Measurements from ENCODE around the gene SNAP25.

SNAP25 gene

DNA sequence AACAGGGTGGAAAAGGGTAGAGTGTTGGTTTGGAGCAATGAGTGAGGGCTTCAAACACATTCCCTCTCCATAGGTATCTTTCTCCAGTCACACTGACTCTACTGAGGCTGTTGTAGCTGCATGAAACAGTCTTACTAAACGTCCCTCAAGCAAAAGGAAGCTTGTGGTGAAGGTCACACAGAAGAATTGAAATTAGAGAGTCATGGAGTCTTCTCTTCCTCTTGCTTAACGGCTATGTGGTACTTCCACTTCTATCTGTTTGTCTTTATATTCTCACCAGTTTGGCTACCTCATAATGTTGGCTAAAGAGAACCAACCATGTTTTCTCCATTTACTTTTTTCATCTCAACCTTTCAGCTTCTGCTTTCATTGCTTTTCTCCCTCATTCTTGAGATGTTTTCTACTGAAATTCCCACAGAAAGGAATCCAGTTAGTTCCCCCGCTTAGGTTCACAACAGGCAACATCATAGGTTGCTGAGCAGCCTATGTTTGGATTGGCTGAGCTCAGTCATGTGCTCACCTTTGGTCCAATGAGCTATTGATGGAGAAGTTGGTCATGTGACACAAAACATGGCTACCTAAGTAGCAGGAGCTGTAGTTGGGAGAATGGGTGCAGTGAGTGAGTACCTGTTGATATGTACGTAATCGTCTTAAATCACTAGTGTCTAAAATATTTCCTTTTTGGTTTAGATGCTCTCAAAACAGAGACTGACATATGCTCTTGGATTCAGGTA is 99.8 kb downstream of the SNAP25 start:
- H3K4me3 ChIP-seq (ENCODE audit: low read depth, low read length) = no peak overlapping the region
- TF ChIP-seq, protein P1, sequence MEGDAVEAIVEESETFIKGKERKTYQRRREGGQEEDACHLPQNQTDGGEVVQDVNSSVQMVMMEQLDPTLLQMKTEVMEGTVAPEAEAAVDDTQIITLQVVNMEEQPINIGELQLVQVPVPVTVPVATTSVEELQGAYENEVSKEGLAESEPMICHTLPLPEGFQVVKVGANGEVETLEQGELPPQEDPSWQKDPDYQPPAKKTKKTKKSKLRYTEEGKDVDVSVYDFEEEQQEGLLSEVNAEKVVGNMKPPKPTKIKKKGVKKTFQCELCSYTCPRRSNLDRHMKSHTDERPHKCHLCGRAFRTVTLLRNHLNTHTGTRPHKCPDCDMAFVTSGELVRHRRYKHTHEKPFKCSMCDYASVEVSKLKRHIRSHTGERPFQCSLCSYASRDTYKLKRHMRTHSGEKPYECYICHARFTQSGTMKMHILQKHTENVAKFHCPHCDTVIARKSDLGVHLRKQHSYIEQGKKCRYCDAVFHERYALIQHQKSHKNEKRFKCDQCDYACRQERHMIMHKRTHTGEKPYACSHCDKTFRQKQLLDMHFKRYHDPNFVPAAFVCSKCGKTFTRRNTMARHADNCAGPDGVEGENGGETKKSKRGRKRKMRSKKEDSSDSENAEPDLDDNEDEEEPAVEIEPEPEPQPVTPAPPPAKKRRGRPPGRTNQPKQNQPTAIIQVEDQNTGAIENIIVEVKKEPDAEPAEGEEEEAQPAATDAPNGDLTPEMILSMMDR (IDR thresholded peaks at IDR 0.05; ENCODE audit: low read depth, low read length, missing control alignments) = no peak
- no peak for DNase-seq (ENCODE audit: low read depth)

DNA sequence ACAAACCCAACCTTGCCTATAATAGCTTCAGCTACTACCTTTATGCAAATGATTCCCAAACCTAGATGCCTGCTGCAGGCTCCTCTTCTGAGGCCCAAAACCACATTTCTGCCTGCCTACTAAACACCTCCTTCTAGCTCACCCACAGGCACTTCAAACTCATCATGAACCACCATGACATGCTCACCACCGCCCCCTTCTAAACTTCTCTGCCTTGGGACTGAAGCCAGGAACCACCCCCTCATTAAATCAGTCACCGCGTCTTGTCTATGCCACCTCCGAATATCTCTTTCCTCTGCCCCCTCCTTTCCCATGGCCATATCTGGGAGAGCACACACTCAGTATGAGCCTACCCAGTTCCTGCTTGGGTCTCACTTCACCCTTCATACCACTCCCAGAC is 101.2 kb downstream of the SNAP25 start:
- TF ChIP-seq, protein P1 (IDR thresholded peaks at IDR 0.05; ENCODE audit: low read depth, low read length, missing control alignments) = no peak
- no peak overlapping the region for H3K4me3 ChIP-seq (ENCODE audit: low read depth, low read length)
- no peak for DNase-seq (ENCODE audit: low read depth)

DNA sequence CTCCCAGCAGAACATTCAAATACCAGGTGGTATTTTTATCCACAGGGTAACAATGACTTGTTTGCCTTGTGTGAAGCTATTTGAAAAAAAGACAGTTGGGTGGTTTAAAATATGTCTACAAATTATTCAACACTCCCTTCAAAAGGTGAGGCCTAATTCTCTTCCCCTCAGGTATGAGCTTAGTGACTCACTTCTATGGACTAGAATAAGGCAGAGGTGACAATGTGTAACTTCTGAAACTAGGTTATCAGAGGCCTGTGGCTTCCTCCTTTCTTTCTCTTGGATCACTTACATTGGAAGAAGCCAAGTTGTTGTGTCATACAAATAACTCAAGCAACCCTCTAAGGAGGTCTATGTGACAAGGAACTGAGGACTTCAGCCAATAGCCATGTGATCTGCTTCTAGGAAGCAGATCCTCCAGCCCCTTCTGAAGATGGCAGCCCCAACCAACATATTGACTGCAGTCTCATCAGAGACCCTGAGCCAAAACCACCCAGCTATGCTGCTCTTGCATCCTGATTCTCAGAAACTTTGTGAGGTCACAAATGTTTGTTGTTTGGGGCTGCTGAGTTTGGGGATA is 102.6 kb downstream of the SNAP25 start:
- DNase-seq (ENCODE audit: low read depth) = no peak
- TF ChIP-seq, protein P1 (IDR thresholded peaks at IDR 0.05; ENCODE audit: low read depth, low read length, missing control alignments) = no peak
- H3K4me3 ChIP-seq (ENCODE audit: low read depth, low read length) = no peak overlapping the region

DNA sequence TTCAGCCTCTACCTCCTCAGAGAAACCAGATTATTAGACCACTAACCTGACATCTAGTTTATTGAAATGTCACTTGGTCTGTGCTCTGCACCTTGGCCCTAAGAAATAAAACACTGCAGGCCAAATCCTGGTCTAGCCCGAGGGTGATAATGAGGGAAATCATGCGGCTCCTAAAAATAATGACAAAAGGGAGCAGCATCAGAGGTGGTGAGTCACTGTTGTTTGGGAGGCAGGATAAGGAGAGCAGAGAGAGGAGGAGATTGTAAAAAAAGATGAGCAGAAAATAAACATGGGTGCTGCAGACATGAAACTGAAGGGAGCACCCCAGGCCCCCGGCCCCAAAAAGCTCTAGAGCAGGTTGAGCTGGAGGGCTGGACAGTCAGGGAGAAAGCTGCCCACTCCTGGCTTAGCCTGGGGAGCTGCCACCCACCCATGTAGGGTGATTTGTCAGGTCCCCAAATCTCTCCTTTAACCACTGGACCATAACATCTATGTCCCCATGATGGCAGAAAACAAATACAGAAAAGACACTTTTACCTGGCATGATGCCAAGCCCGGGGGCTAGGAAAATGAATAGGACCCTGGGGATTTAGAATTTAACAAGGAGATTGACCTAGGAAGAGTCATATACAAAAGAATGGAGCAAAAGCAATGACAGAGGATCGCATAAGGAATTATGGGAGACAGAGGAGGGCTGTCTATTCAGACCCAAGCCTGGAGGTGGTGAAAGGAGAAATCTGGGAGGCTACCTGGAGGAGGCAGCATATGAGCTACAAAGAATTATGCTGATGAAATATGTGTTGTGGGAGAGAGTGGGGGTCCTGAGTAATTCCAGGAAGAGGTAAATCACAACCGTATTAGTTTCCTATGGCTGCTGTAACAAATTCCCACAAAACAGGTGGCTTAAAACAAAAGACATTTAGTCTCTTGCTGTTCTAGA is 103.7 kb downstream of the SNAP25 start:
- DNase-seq (ENCODE audit: low read depth) = no peak
- no peak overlapping the region for H3K4me3 ChIP-seq (ENCODE audit: low read depth, low read length)
- TF ChIP-seq, protein P1 (IDR thresholded peaks at IDR 0.05; ENCODE audit: low read depth, low read length, missing control alignments) = no peak

DNA sequence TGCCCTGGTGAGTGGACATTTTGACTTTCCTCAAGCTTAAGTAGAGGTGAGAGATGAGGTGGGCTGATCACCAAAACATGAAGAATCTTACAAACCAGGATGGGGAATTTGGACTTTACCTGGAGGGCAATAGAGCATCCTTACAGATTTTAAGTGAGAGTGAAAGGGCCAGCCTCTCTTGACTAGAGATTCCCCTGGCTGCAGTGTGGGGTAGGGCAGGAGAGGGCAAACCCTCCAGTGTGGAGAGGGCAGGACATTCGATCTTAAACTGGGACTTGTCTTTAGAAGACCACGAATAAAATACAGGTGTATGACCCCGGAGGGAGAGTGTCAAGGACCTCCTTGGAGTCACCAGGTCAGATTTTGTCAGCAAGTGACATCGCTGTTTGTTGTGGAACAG is 105.1 kb downstream of the SNAP25 start:
- TF ChIP-seq, protein P1 (IDR thresholded peaks at IDR 0.05; ENCODE audit: low read depth, low read length, missing control alignments) = no peak
- H3K4me3 ChIP-seq (ENCODE audit: low read depth, low read length) = no peak overlapping the region
- no peak for DNase-seq (ENCODE audit: low read depth)

DNA sequence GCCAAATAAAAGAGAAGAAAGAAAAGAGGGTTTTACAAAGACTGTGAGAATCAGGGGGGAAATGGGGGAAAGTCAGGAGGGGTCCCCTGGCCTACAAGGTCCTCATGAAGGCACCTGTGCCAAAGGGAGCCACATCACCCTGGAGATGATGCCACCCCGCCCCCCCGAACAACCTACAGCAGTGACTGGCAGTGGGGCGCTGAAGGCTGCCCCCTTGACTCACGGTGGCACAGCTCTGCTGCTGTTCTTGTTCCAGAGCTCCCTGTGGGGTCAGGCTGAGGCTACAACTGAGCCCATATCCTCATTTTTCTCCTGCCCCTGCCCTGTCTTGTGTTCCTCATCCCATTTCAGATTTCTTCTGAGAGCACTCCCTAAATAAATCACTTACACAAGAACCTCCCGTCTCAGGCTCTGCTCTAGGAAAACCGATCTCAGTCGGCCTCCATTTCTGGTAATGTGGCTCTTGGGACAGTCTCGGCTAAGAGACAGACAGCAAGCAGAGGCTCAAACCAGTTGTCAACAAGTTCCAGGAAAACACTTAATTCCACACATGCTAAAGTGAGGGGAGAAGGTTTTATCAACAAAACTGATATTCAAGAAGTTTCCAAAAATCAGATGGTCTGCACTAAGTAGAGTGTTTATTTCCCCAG is 105.7 kb downstream of the SNAP25 start:
- TF ChIP-seq, protein P1 (IDR thresholded peaks at IDR 0.05; ENCODE audit: low read depth, low read length, missing control alignments) = no peak
- H3K4me3 ChIP-seq (ENCODE audit: low read depth, low read length) = no peak overlapping the region
- DNase-seq (ENCODE audit: low read depth) = no peak

Measured in GM12864 (cell line).